Stomach (tissue), 4 donors: ENCODE results near the gene ESYT2.

Experiments used
- CTCF ChIP-seq, 7 experiments: fragments of 450-650 bp in 4 of 7; fragments of 200-600 bp in 3 of 7; sonication (generic) in 3 of 7; IDR thresholded peaks; one replicate each; pipeline ENCODE4 v1.5.1; 2016 to 2019; ENCODE audit warnings: antibody characterized with exemption in 7 of 7, control low read depth in 2 of 7, mild to moderate bottlenecking in 1 of 7
- EP300 ChIP-seq: sonication (generic); formaldehyde crosslinking; IDR thresholded peaks from one replicate; pipeline ENCODE4 v1.6.1; 2017; ENCODE audit warnings: antibody characterized with exemption
- POLR2A ChIP-seq, 4 donors: fragments of 450-650 bp; IDR thresholded peaks; one replicate each; pipeline ENCODE4 v1.6.1; 2016; ENCODE audit warnings: antibody characterized with exemption in 4 of 4, control low read depth in 2 of 4, mild to moderate bottlenecking in 1 of 4, moderate library complexity in 1 of 4
- POLR2AphosphoS5 ChIP-seq, 3 donors: sonication (generic); formaldehyde crosslinking; IDR thresholded peaks; one replicate each; pipeline ENCODE4 v1.6.1; 2016; ENCODE audit warnings: antibody characterized with exemption in 3 of 3

GRCh38 chr7:158706710-158707590 is 122.4 kb downstream of the ESYT2 start:
- TF ChIP-seq EP300 (no peak), CTCF (IDR thresholded peaks at IDR 0.05) (no peak), POLR2A (IDR thresholded peaks at IDR 0.05) (no peak), POLR2AphosphoS5 (IDR thresholded peaks at IDR 0.05) (no peak)
